Subcutaneous adipose tissue (tissue), 4 donors: ENCODE measurements around the gene NAT16. TPM values are rescaled to one million over a fixed set of nuclear protein-coding genes. Genes with fewer than 3 reads are reported as not detected.

Source experiments
- CTCF ChIP-seq: fragments of 450-650 bp; IDR thresholded peaks from one replicate; pipeline ENCODE4 v1.5.1; 2016; ENCODE audit warnings: low read depth, mild to moderate bottlenecking, control low read depth, antibody characterized with exemption, moderate library complexity
- total RNA-seq, 4 donors: library from RNA; depleted of rRNA; stranded (reverse); fragments of >200 nt; gene quantifications; one replicate each; pipeline ENCODE4 v1.1.0, GENCODE V29; 2016

Gene NAT16
- total RNA-seq, 4 donors from 2014 or later = not detected

- TF ChIP-seq CTCF = no peak
These were observed 37.5 kb upstream of the NAT16 start, which contains the start of the genes PLOD3 and ZNHIT1 for GRCh38 chr7:101217388-101218235. PLOD3 (minus strand) TSS chr7:101217581; CDS start chr7:101217274, 307 bp downstream. ZNHIT1 (plus strand) TSS chr7:101218165; CDS start chr7:101218196, 31 bp downstream.

- no peak for TF ChIP-seq CTCF
These were observed 36.8 kb upstream of the NAT16 start for GRCh38 chr7:101216860-101217387.

- no peak for TF ChIP-seq CTCF
These were observed 36.1 kb upstream of the NAT16 start for GRCh38 chr7:101216001-101216859.

GRCh38 chr7:101212014-101212413, 31.9 kb upstream of the NAT16 start:
- TF ChIP-seq CTCF = no peak

GRCh38 chr7:101211501-101211900, 31.4 kb upstream of the NAT16 start:
- no peak for TF ChIP-seq CTCF

- no peak for TF ChIP-seq CTCF
These were observed 30.1 kb upstream of the NAT16 start for GRCh38 chr7:101210143-101210542.

- no peak for TF ChIP-seq CTCF
These were observed 28.7 kb upstream of the NAT16 start for GRCh38 chr7:101208794-101209193.
